Rectal smooth muscle tissue (tissue), 1 donor: ENCODE measurements around the gene CXXC5.

Experiments used
- H3K27ac ChIP-seq: one replicate; pipeline ENCODE4 v1.7.0; 2013; ENCODE audit warnings: low read depth, low read length, inconsistent platforms
- H3K27me3 ChIP-seq: one replicate; pipeline ENCODE4 v1.7.0; 2013; ENCODE audit warnings: low read length; ENCODE audit not compliant: control insufficient read depth, insufficient read depth
- H3K36me3 ChIP-seq: one replicate; pipeline ENCODE4 v1.7.0; 2013; ENCODE audit warnings: low read length; ENCODE audit not compliant: control insufficient read depth, insufficient read depth
- H3K4me1 ChIP-seq: one replicate; pipeline ENCODE4 v1.7.0; 2013; ENCODE audit warnings: low read length; ENCODE audit not compliant: control insufficient read depth, insufficient read depth
- H3K4me3 ChIP-seq: one replicate; pipeline ENCODE4 v1.7.0; 2013; ENCODE audit warnings: low read length
- H3K9ac ChIP-seq: one replicate; pipeline ENCODE4 v1.7.0; 2013; ENCODE audit warnings: low read length

CXXC5 gene

GRCh38 chr5:139684881-139685749, 37.0 kb downstream of the CXXC5 start:
- H3K9ac ChIP-seq: no peak overlapping the region
- no peaks in the 10 kb centered on the region for H3K27me3 ChIP-seq
- peaks cover 7% of the 10 kb centered on the region for H3K36me3 ChIP-seq
- no peak overlapping the region for H3K4me3 ChIP-seq
- H3K27ac ChIP-seq: no peak overlapping the region
- H3K4me1 ChIP-seq: no peaks in the 10 kb centered on the region

GRCh38 chr5:139685886-139686285, 37.7 kb downstream of the CXXC5 start:
- Histone ChIP-seq H3K36me3 (peaks cover 7% of the 10 kb centered on the region), H3K27me3 (no peaks in the 10 kb centered on the region), H3K9ac (no peak overlapping the region), H3K27ac (no peak overlapping the region), H3K4me3 (no peak overlapping the region), H3K4me1 (peaks cover 3% of the 10 kb centered on the region)

- Histone ChIP-seq H3K27me3 (no peaks in the 10 kb centered on the region), H3K27ac (no peak overlapping the region), H3K4me3 (no peak overlapping the region), H3K9ac (no peak overlapping the region), H3K4me1 (peaks cover 3% of the 10 kb centered on the region), H3K36me3 (peaks cover 7% of the 10 kb centered on the region)
These were observed 38.2 kb downstream of the CXXC5 start for GRCh38 chr5:139686356-139686705.

GRCh38 chr5:139686706-139687441, 38.7 kb downstream of the CXXC5 start:
- no peaks in the 10 kb centered on the region for H3K27me3 ChIP-seq
- no peak overlapping the region for H3K9ac ChIP-seq
- H3K4me3 ChIP-seq: no peak overlapping the region
- H3K36me3 ChIP-seq: peaks cover 7% of the 10 kb centered on the region
- no peak overlapping the region for H3K27ac ChIP-seq
- peaks cover 3% of the 10 kb centered on the region for H3K4me1 ChIP-seq

GRCh38 chr5:139687656-139688055, 39.5 kb downstream of the CXXC5 start:
- H3K4me1 ChIP-seq: peaks cover 3% of the 10 kb centered on the region
- H3K4me3 ChIP-seq: no peak overlapping the region
- H3K36me3 ChIP-seq: peaks cover 7% of the 10 kb centered on the region
- no peaks in the 10 kb centered on the region for H3K27me3 ChIP-seq
- H3K9ac ChIP-seq: no peak overlapping the region
- no peak overlapping the region for H3K27ac ChIP-seq

- peaks cover 7% of the 10 kb centered on the region for H3K36me3 ChIP-seq
- no peak overlapping the region for H3K9ac ChIP-seq
- H3K4me1 ChIP-seq: peaks cover 3% of the 10 kb centered on the region
These were observed 40.0 kb downstream of the CXXC5 start for GRCh38 chr5:139688088-139688702.

GRCh38 chr5:139688751-139689372, 40.7 kb downstream of the CXXC5 start:
- Histone ChIP-seq H3K36me3 (peaks cover 6% of the 10 kb centered on the region), H3K27ac (no peak overlapping the region), H3K27me3 (no peaks in the 10 kb centered on the region), H3K4me3 (no peak overlapping the region), H3K9ac (no peak overlapping the region), H3K4me1 (peaks cover 3% of the 10 kb centered on the region)

More at GRCh38 chr5:139688088-139688702, 40.0 kb downstream of the CXXC5 start:
- Histone ChIP-seq H3K27me3 (no peaks in the 10 kb centered on the region), H3K4me3 (no peak overlapping the region), H3K27ac (no peak overlapping the region)

- no peaks in the 10 kb centered on the region for H3K36me3 ChIP-seq
- H3K27ac ChIP-seq: no peak overlapping the region
- H3K27me3 ChIP-seq: no peaks in the 10 kb centered on the region
- peaks cover 3% of the 10 kb centered on the region for H3K4me1 ChIP-seq
- H3K9ac ChIP-seq: no peak overlapping the region
- no peak overlapping the region for H3K4me3 ChIP-seq
These were observed 41.5 kb downstream of the CXXC5 start for GRCh38 chr5:139689631-139690063.

- Histone ChIP-seq H3K4me1 (peaks cover 3% of the 10 kb centered on the region), H3K36me3 (no peaks in the 10 kb centered on the region), H3K27me3 (no peaks in the 10 kb centered on the region), H3K4me3 (no peak overlapping the region), H3K27ac (no peak overlapping the region), H3K9ac (no peak overlapping the region)
These were observed 42.1 kb downstream of the CXXC5 start for GRCh38 chr5:139690064-139690802.

- H3K9ac ChIP-seq: no peak overlapping the region
- H3K27me3 ChIP-seq: no peaks in the 10 kb centered on the region
- H3K4me3 ChIP-seq: no peak overlapping the region
- no peaks in the 10 kb centered on the region for H3K36me3 ChIP-seq
- peaks cover 3% of the 10 kb centered on the region for H3K4me1 ChIP-seq
- H3K27ac ChIP-seq: no peak overlapping the region
These were observed 42.9 kb downstream of the CXXC5 start for GRCh38 chr5:139690803-139691629.

- H3K4me3 ChIP-seq: no peak overlapping the region
- H3K36me3 ChIP-seq: no peaks in the 10 kb centered on the region
- H3K4me1 ChIP-seq: peaks cover 3% of the 10 kb centered on the region
- no peak overlapping the region for H3K9ac ChIP-seq
- H3K27ac ChIP-seq: no peak overlapping the region
- no peaks in the 10 kb centered on the region for H3K27me3 ChIP-seq
These were observed 44.0 kb downstream of the CXXC5 start for GRCh38 chr5:139692148-139692547.
